ENCODE results near the gene PLEKHM1.
"Not testable (repeated sequence)": the region's sequence is repeated elsewhere in the genome, so short reads cannot be mapped to it uniquely, and the experiment has no call there.

The PLEKHM1 gene

GRCh38 chr17:45461524-45462327 lies 28.8 kb downstream of the PLEKHM1 start:
- DNase-seq (ENCODE audit: low read depth in 2 of 2), result not testable (repeated sequence)

GRCh38 chr17:45460422-45460821 lies 30.1 kb downstream of the PLEKHM1 start:
- not testable (repeated sequence) for DNase-seq (ENCODE audit: low read depth in 2 of 2)

- not testable (repeated sequence) for DNase-seq (ENCODE audit: low read depth in 2 of 2)
Observed at GRCh38 chr17:45454341-45454740, 36.2 kb downstream of the PLEKHM1 start.

GRCh38 chr17:45453731-45454130 lies 36.8 kb downstream of the PLEKHM1 start:
- not testable (repeated sequence) for DNase-seq (ENCODE audit: low read depth in 2 of 2)

GRCh38 chr17:45453225-45453534 lies 37.3 kb downstream of the PLEKHM1 start:
- DNase-seq (ENCODE audit: low read depth in 2 of 2), result not testable (repeated sequence)

GRCh38 chr17:45452329-45453224 lies 37.9 kb downstream of the PLEKHM1 start:
- not testable (repeated sequence) for DNase-seq (ENCODE audit: low read depth in 2 of 2)

GRCh38 chr17:45451660-45452059 lies 38.9 kb downstream of the PLEKHM1 start:
- DNase-seq (ENCODE audit: low read depth in 2 of 2), result not testable (repeated sequence)

- no peak for DNase-seq (ENCODE audit: low read depth in 2 of 2)
Observed at GRCh38 chr17:45451131-45451530, 39.4 kb downstream of the PLEKHM1 start.

GRCh38 chr17:45449708-45450329 lies 40.7 kb downstream of the PLEKHM1 start:
- DNase-seq (ENCODE audit: low read depth in 2 of 2), result not testable (repeated sequence)

- not testable (repeated sequence) for DNase-seq (ENCODE audit: low read depth in 2 of 2)
Observed at GRCh38 chr17:45449260-45449659, 41.3 kb downstream of the PLEKHM1 start.

- DNase-seq (ENCODE audit: low read depth in 2 of 2), result not testable (repeated sequence)
Observed at GRCh38 chr17:45448483-45448882, 42.0 kb downstream of the PLEKHM1 start.

- DNase-seq (ENCODE audit: low read depth in 2 of 2), result not testable (repeated sequence)
Observed at GRCh38 chr17:45448066-45448465, 42.5 kb downstream of the PLEKHM1 start.

GRCh38 chr17:45447650-45448049 lies 42.9 kb downstream of the PLEKHM1 start:
- not testable (repeated sequence) for DNase-seq (ENCODE audit: low read depth in 2 of 2)

- not testable (repeated sequence) for DNase-seq (ENCODE audit: low read depth in 2 of 2)
Observed at GRCh38 chr17:45446872-45447625, 43.5 kb downstream of the PLEKHM1 start.

GRCh38 chr17:45445901-45446743 lies 44.4 kb downstream of the PLEKHM1 start:
- DNase-seq (ENCODE audit: low read depth in 2 of 2), result not testable (repeated sequence)

GRCh38 chr17:45444856-45445820 lies 45.4 kb downstream of the PLEKHM1 start:
- DNase-seq (ENCODE audit: low read depth in 2 of 2), result not testable (repeated sequence)

- DNase-seq (ENCODE audit: low read depth in 2 of 2), result not testable (repeated sequence)
Observed at GRCh38 chr17:45444301-45444700, 46.2 kb downstream of the PLEKHM1 start.

- DNase-seq (ENCODE audit: low read depth in 2 of 2), result not testable (repeated sequence)
Observed at GRCh38 chr17:45443371-45444260, 46.9 kb downstream of the PLEKHM1 start.

Measured in stimulated activated CD8-positive, alpha-beta memory T cell treated with anti-CD3 and anti-CD28 coated beads, Interleukin-15, amount 100 ng/mL, for 4 hours (primary cell).